Fibroblast of lung (primary cell): ENCODE results near the gene UNC5A.

Experiments used
- CTCF ChIP-seq, 2 donors: IDR thresholded peaks in 1 of 2; conservative IDR thresholded peaks in 1 of 2; 1 replicate in 1 of 2; 2 replicates in 1 of 2; pipeline ENCODE4 v1.5.1; 2011 to 2012; ENCODE audit warnings: low read length in 2 of 2, control low read depth in 1 of 2, inconsistent platforms in 1 of 2, low read depth in 1 of 2, mild to moderate bottlenecking in 1 of 2
- EZH2 ChIP-seq: IDR thresholded peaks from 2 replicates; pipeline ENCODE4 v1.5.1; 2012; ENCODE audit warnings: low read length, control low read depth, mild to moderate bottlenecking; ENCODE audit errors: missing control alignments

GRCh38 chr5:176792655-176793342, 17.6 kb upstream of the UNC5A start:
- TF ChIP-seq CTCF (conservative IDR thresholded peaks at IDR 0.05 in 1 of 2, IDR thresholded peaks at IDR 0.05 in 1 of 2; ENCODE audit: low read depth in 1 of 2, low read length in 2 of 2) (no peak), EZH2 (no peak)
